Liver (tissue), 9 donors: ENCODE measurements around the gene SYNDIG1. TPM values are rescaled to one million over a fixed set of nuclear protein-coding genes. Genes with fewer than 3 reads are reported as not detected.

ENCODE experiments used
- DNase-seq: peaks from one replicate; pipeline ENCODE4 v3.0.0-alpha.2; 2017; ENCODE audit warnings: low spot score
- H3K27ac ChIP-seq, 2 donors: one replicate each; pipeline ENCODE4 v1.7.0; 2013; ENCODE audit warnings: inconsistent platforms in 2 of 2, low read length in 2 of 2, control low read depth in 1 of 2, low read depth in 1 of 2, mild to moderate bottlenecking in 1 of 2
- H3K27me3 ChIP-seq, 4 donors: one replicate each; pipeline versions ENCODE4 v1.6.1 to v1.7.0; 2013; ENCODE audit warnings: low read length in 3 of 4, inconsistent platforms in 1 of 4, mild to moderate bottlenecking in 1 of 4, moderate library complexity in 1 of 4; ENCODE audit not compliant: control insufficient read depth in 4 of 4, insufficient read depth in 4 of 4
- H3K36me3 ChIP-seq, 4 donors: one replicate each; pipeline versions ENCODE4 v1.6.1 to v1.7.0; 2013; ENCODE audit warnings: low read length in 3 of 4, mild to moderate bottlenecking in 3 of 4, low read depth in 1 of 4, moderate library complexity in 1 of 4; ENCODE audit not compliant: control insufficient read depth in 4 of 4, insufficient read depth in 3 of 4
- H3K4me1 ChIP-seq, 4 donors: one replicate each; pipeline versions ENCODE4 v1.6.1 to v1.7.0; 2013; ENCODE audit warnings: low read length in 3 of 4, mild to moderate bottlenecking in 3 of 4, moderate library complexity in 1 of 4; ENCODE audit not compliant: control insufficient read depth in 4 of 4, insufficient read depth in 4 of 4
- H3K4me3 ChIP-seq, 3 donors: one replicate each; pipeline versions ENCODE4 v1.6.1 to v1.7.0; 2013; ENCODE audit warnings: low read length in 3 of 3, control low read depth in 1 of 3, low read depth in 1 of 3, mild to moderate bottlenecking in 1 of 3
- H3K9ac ChIP-seq, 2 donors: one replicate each; pipeline ENCODE4 v1.7.0; 2013; ENCODE audit warnings: low read length in 2 of 2, mild to moderate bottlenecking in 2 of 2, moderate library complexity in 2 of 2, control low read depth in 1 of 2, low read depth in 1 of 2
- H3K9me3 ChIP-seq, 4 donors: one replicate each; pipeline versions ENCODE4 v1.6.1 to v1.7.0; 2013; ENCODE audit warnings: low read length in 3 of 4; ENCODE audit not compliant: control insufficient read depth in 4 of 4
- CTCF ChIP-seq: fragments of 150-350 bp; IDR thresholded peaks from 2 replicates; pipeline ENCODE4 v1.5.1; 2017; ENCODE audit warnings: improper control_type of control experiment, low read depth, low read length; ENCODE audit not compliant: missing input control
- FOXA1 ChIP-seq: IDR thresholded peaks from 2 replicates; pipeline ENCODE4 v1.6.1; 2016; ENCODE audit warnings: antibody characterized with exemption
- FOXA2 ChIP-seq: IDR thresholded peaks from 2 replicates; pipeline ENCODE4 v1.6.1; 2016; ENCODE audit warnings: antibody characterized with exemption
- GABPA ChIP-seq, 2 donors: IDR thresholded peaks in 1 of 2; conservative IDR thresholded peaks in 1 of 2; 2 replicates each; pipeline ENCODE4 v1.6.1; 2016; ENCODE audit warnings: antibody characterized with exemption in 2 of 2, mild to moderate bottlenecking in 1 of 2, moderate library complexity in 1 of 2
- HNF4A ChIP-seq, 2 donors: conservative IDR thresholded peaks; 2 replicates each; pipeline ENCODE4 v1.6.1; 2016; ENCODE audit warnings: antibody characterized with exemption in 2 of 2, mild to moderate bottlenecking in 2 of 2
- HNF4G ChIP-seq: IDR thresholded peaks from 2 replicates; pipeline ENCODE4 v1.6.1; 2016; ENCODE audit warnings: antibody characterized with exemption
- JUND ChIP-seq, 2 donors: IDR thresholded peaks; 2 replicates each; pipeline ENCODE4 v1.6.1; 2016; ENCODE audit warnings: antibody characterized with exemption in 2 of 2
- MAX ChIP-seq: IDR thresholded peaks from 2 replicates; pipeline ENCODE4 v1.6.1; 2016; ENCODE audit warnings: antibody characterized with exemption
- SP1 ChIP-seq: IDR thresholded peaks from 2 replicates; pipeline ENCODE4 v1.6.1; 2018; ENCODE audit warnings: antibody characterized with exemption, mild to moderate bottlenecking
- YY1 ChIP-seq: IDR thresholded peaks from 2 replicates; pipeline ENCODE4 v1.6.1; 2016; ENCODE audit warnings: antibody characterized with exemption, mild to moderate bottlenecking
- ZBTB33 ChIP-seq: IDR thresholded peaks from 2 replicates; pipeline ENCODE4 v1.6.1; 2016; ENCODE audit warnings: antibody characterized with exemption
- WGBS: extraction: QIAGEN DNeasy Blood & Tissue Kit; methylation state at CpG from one replicate; pipeline ENCODE4 v1.1.7; 2013; 5-methylcytosine and 5-hydroxymethylcytosine counted together
- polyA plus RNA-seq, 2 donors: library from polyadenylated mRNA; stranded (reverse) in 1 of 2; unstranded in 1 of 2; fragments of 200-250 nt in 1 of 2; fragments of >200 nt in 1 of 2; fragmentation: Nextera tagmentation in 1 of 2; extraction: Ambion mirVana in 1 of 2; gene quantifications; one replicate each; pipeline versions ENCODE4 v1.2.1 to v1.2.3, GENCODE V29; 2013 to 2015
- total RNA-seq, 2 donors: library from RNA; depleted of rRNA; stranded (reverse); fragments of >200 nt; gene quantifications; one replicate each; pipeline ENCODE4 v1.2.3, GENCODE V29; 2014
- TF ChIP-seq, protein P1 (sequence below): IDR thresholded peaks from 2 replicates; pipeline ENCODE4 v1.6.1; 2016; ENCODE audit warnings: antibody characterized with exemption, mild to moderate bottlenecking
- TF ChIP-seq, protein P2 (sequence below): IDR thresholded peaks from 2 replicates; pipeline ENCODE4 v1.6.1; 2016; ENCODE audit warnings: antibody characterized with exemption
- donor health status: healthy.
- donor health status: healthy.
- donor health status: healthy.
- donor health status: healthy.
- donor health status: healthy.

Gene SYNDIG1
- total and polyA plus RNA-seq, 4 donors: 0.05 to 0.08 TPM; not detected in 2

GRCh38 chr20:24703284-24703610 is 233.8 kb downstream of the SYNDIG1 start:
- DNase-seq: peak; percentile 21
- TF ChIP-seq YY1 (no peak), HNF4A (conservative IDR thresholded peaks at IDR 0.05) (no peak), MAX (no peak), GABPA (IDR thresholded peaks at IDR 0.05 in 1 of 2, conservative IDR thresholded peaks at IDR 0.05 in 1 of 2) (no peak), HNF4G (no peak), FOXA1 (no peak), FOXA2 (no peak), ZBTB33 (no peak)
- TF ChIP-seq, protein P1, sequence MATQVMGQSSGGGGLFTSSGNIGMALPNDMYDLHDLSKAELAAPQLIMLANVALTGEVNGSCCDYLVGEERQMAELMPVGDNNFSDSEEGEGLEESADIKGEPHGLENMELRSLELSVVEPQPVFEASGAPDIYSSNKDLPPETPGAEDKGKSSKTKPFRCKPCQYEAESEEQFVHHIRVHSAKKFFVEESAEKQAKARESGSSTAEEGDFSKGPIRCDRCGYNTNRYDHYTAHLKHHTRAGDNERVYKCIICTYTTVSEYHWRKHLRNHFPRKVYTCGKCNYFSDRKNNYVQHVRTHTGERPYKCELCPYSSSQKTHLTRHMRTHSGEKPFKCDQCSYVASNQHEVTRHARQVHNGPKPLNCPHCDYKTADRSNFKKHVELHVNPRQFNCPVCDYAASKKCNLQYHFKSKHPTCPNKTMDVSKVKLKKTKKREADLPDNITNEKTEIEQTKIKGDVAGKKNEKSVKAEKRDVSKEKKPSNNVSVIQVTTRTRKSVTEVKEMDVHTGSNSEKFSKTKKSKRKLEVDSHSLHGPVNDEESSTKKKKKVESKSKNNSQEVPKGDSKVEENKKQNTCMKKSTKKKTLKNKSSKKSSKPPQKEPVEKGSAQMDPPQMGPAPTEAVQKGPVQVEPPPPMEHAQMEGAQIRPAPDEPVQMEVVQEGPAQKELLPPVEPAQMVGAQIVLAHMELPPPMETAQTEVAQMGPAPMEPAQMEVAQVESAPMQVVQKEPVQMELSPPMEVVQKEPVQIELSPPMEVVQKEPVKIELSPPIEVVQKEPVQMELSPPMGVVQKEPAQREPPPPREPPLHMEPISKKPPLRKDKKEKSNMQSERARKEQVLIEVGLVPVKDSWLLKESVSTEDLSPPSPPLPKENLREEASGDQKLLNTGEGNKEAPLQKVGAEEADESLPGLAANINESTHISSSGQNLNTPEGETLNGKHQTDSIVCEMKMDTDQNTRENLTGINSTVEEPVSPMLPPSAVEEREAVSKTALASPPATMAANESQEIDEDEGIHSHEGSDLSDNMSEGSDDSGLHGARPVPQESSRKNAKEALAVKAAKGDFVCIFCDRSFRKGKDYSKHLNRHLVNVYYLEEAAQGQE: no peak
- H3K27me3 ChIP-seq: no peaks in the 10 kb centered on the region
- H3K36me3 ChIP-seq: no peaks in the 10 kb centered on the region
- WGBS: 87% methylated on average over 9 of the region's 9 CpGs
- no peak overlapping the region for H3K9ac ChIP-seq
- H3K4me3 ChIP-seq: no peak overlapping the region
- H3K4me1 ChIP-seq: no peaks in the 10 kb centered on the region
- H3K9me3 ChIP-seq: no peaks in the 10 kb centered on the region
- H3K27ac ChIP-seq: no peak overlapping the region

DNA sequence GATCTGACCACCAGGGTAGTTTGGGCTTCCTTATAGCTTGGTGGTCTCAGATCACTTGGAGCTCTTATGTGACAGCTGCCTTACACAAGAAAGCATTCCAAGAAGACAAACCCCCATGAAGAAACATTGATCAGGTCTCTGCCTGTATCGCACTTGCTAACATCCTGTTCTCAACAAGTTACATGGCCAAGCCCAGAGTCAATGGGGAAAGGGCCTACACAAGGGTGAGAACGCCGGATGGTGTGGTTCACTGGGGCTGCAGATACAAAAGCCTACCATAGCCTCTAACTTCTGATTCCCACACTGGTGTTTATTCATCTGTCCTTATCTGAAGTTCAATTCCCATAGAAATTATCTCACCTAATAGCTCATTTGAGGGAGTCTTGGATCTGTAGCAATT is 235.5 kb downstream of the SYNDIG1 start:
- no peak for DNase-seq
- WGBS: 93% methylated on average over 3 of the region's 3 CpGs
- H3K36me3 ChIP-seq: no peaks in the 10 kb centered on the region
- no peaks in the 10 kb centered on the region for H3K4me1 ChIP-seq
- TF ChIP-seq FOXA1 (no peak), SP1 (no peak), CTCF (no peak), JUND (IDR thresholded peaks at IDR 0.05) (no peak), FOXA2 (no peak)
- TF ChIP-seq, protein P2, sequence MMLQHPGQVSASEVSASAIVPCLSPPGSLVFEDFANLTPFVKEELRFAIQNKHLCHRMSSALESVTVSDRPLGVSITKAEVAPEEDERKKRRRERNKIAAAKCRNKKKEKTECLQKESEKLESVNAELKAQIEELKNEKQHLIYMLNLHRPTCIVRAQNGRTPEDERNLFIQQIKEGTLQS: no peak
- H3K4me3 ChIP-seq: no peak overlapping the region
- H3K27me3 ChIP-seq: no peaks in the 10 kb centered on the region
- no peaks in the 10 kb centered on the region for H3K9me3 ChIP-seq
- no peak overlapping the region for H3K27ac ChIP-seq
- no peak overlapping the region for H3K9ac ChIP-seq
